ENCODE measurements around the gene OVOL2. TPM values are rescaled to one million over a fixed set of nuclear protein-coding genes. Genes with fewer than 3 reads are reported as not detected.
A peak's percentile ranks its signal among the peaks of the same experiment; 100 is the strongest.
"Not testable (repeated sequence)": the region's sequence is repeated elsewhere in the genome, so short reads cannot be mapped to it uniquely, and the experiment has no call there.

The OVOL2 gene
- total RNA-seq = 10 to 100 TPM in 2 of 4 donors, 1 to 10 TPM in 2; 8.1 to 14.7 (median 9.4) TPM

DNA sequence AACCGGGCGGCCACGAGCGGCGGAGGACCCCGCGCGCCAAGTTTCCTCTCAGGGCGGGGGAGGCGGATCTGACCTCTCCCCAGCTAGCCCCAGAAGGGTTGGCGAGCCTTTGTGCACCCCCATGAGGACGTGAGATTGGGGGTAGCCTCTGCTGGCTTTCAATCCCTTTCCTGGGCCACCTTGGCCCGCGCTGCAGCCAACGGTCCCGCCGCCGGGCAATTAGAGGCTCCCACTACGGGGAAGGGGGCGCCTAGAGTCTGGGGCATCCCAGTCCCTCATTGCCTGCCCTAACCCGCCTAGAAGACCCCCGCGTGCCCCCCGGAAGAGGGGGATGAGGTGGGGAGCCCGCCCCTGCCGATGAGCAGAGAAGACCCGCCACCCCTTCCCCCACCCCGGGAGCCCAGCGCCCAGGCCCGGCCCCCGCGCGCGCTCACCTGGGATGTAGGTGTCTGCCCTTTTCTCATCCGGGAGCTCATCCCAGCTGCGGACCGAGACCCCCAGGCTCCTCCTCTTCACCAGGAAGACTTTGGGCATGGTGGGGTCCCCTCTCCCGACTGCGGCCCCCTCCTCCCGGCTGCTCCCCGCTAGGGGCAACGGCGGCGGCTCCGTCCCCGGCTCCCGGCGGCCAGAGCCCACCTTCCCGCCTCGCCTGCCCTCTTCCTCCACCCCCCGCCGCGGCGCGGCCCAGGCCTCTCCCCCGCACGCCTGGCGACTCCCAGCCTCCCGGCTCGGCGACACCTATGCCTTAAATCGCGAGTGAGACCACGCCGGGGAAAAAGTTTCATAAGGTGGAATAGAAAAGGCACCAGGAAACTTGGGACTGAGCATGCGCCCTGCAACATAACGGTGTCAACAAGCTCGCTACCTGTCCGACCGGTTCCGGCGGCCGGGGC is at the start of gene OVOL2:
TSS of gene OVOL2 (minus strand) at position 816 of the 893 bp plus-strand sequence. CDS start at position 534, 282 bp downstream.
- peak within 1 kb of the TSS; percentile 63 to 70 (median 66) for H3K4me3 ChIP-seq
- no peak for DNase-seq
- no peaks in the 10 kb centered on the region for H3K9me3 ChIP-seq
- intact Hi-C loops (cut with DNase I) = no loop called here
- peaks cover 0 to 96% (median 3%) of the 10 kb centered on the region in 4 donors for H3K27me3 ChIP-seq
- 2 to 4% methylated on average over 8 to 21 of the region's 73 CpGs for WGBS, 2 donors
- peaks cover 17 to 60% (median 30%) of the 10 kb centered on the region in 3 donors for H3K4me1 ChIP-seq
- peak in 1 of 4 donors; percentile 17 for TF ChIP-seq POLR2A (IDR thresholded peaks at IDR 0.05)
- TF ChIP-seq, protein P1, sequence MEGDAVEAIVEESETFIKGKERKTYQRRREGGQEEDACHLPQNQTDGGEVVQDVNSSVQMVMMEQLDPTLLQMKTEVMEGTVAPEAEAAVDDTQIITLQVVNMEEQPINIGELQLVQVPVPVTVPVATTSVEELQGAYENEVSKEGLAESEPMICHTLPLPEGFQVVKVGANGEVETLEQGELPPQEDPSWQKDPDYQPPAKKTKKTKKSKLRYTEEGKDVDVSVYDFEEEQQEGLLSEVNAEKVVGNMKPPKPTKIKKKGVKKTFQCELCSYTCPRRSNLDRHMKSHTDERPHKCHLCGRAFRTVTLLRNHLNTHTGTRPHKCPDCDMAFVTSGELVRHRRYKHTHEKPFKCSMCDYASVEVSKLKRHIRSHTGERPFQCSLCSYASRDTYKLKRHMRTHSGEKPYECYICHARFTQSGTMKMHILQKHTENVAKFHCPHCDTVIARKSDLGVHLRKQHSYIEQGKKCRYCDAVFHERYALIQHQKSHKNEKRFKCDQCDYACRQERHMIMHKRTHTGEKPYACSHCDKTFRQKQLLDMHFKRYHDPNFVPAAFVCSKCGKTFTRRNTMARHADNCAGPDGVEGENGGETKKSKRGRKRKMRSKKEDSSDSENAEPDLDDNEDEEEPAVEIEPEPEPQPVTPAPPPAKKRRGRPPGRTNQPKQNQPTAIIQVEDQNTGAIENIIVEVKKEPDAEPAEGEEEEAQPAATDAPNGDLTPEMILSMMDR (IDR thresholded peaks at IDR 0.05) = no peak
- H3K36me3 ChIP-seq = no peaks in the 10 kb centered on the region
- peak within 1 kb of the TSS; percentile 80 to 93 (median 89) for H3K27ac ChIP-seq

- DNase-seq = no peak
- WGBS, 2 donors = 53 to 63% methylated on average over 1 of the region's 1 CpG
- H3K27ac ChIP-seq = no peak overlapping the region
These were observed 45.8 kb upstream of the OVOL2 start for GRCh38 chr20:18103497-18103896.

DNA sequence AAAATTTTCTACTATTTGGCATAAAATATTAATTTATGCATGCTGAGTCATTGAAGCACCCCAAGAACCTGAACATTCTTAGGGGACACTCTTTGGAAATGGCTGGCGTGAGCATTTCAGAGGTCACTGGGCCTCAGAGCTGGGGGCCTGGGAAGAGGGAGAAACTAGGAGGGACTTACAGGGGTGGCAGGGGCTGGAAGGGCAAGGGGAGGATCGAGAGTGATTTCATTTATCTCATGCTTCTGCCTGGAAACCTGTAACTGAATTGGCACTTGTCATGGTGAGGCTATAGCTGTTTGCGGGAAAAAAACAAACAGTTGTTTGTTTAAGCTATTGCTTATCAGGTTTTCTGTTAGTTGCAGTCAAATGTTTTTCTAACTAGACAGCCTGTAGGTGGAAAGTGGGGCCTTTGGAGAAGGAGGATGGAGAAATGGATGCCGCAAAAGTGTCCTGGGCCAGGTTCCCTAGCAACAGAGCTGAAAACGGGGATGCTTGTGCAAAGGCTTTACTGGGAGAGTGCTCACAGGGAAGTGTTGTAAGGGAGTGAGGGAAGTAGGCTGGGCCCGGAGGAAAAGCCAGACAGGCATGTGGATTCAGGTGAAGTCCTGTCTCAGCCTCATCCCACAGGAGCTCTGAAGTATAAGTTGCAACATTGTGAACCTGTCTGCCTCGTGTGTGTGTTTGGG is 43.6 kb upstream of the OVOL2 start:
- H3K27ac ChIP-seq = no peak overlapping the region
- intact Hi-C loops (cut with DNase I) = no loop called here
- peaks cover 0 to 14% (median 0%) of the 10 kb centered on the region in 4 donors for H3K27me3 ChIP-seq
- H3K4me3 ChIP-seq = no peak overlapping the region
- TF ChIP-seq POLR2A (IDR thresholded peaks at IDR 0.05) = no peak
- TF ChIP-seq, protein P1 (IDR thresholded peaks at IDR 0.05) = no peak
- DNase-seq = no peak
- 37 to 57% methylated on average over 7 of the region's 7 CpGs for WGBS, 2 donors
- no peaks in the 10 kb centered on the region for H3K36me3 ChIP-seq
- no peaks in the 10 kb centered on the region for H3K4me1 ChIP-seq
- H3K9me3 ChIP-seq = no peaks in the 10 kb centered on the region

More at GRCh38 chr20:18103497-18103896, 45.8 kb upstream of the OVOL2 start:
- Histone ChIP-seq H3K27me3 (peaks cover 0 to 14% (median 0%) of the 10 kb centered on the region in 4 donors), H3K36me3 (no peaks in the 10 kb centered on the region), H3K4me1 (no peaks in the 10 kb centered on the region), H3K4me3 (no peak overlapping the region), H3K9me3 (no peaks in the 10 kb centered on the region)
- TF ChIP-seq, protein P1 (IDR thresholded peaks at IDR 0.05) = no peak
- TF ChIP-seq POLR2A (IDR thresholded peaks at IDR 0.05) = no peak
- intact Hi-C loops (cut with DNase I) = no loop called here

- peaks cover 0 to 14% (median 0%) of the 10 kb centered on the region in 4 donors for H3K27me3 ChIP-seq
- H3K4me1 ChIP-seq; H3K36me3 ChIP-seq; H3K27ac ChIP-seq; H3K4me3 ChIP-seq; intact Hi-C loops (cut with DNase I); H3K9me3 ChIP-seq; DNase-seq: not testable (repeated sequence)
- WGBS, 2 donors = 93% methylated on average over 8 to 10 of the region's 11 CpGs
These were observed 42.9 kb upstream of the OVOL2 start for GRCh38 chr20:18100569-18100968.

- WGBS, 2 donors = 63 to 67% methylated on average over 5 of the region's 5 CpGs
- H3K27me3 ChIP-seq = no peaks in the 10 kb centered on the region
- DNase-seq = no peak
- intact Hi-C loops (cut with DNase I) = no loop called here
- H3K4me3 ChIP-seq = no peak overlapping the region
- no peaks in the 10 kb centered on the region for H3K36me3 ChIP-seq
- no peak overlapping the region for H3K27ac ChIP-seq
- no peaks in the 10 kb centered on the region for H3K4me1 ChIP-seq
- TF ChIP-seq POLR2A (IDR thresholded peaks at IDR 0.05) = no peak
- TF ChIP-seq, protein P1 (IDR thresholded peaks at IDR 0.05) = no peak
- no peaks in the 10 kb centered on the region for H3K9me3 ChIP-seq
These were observed 36.5 kb upstream of the OVOL2 start for GRCh38 chr20:18094191-18094590.

All from esophagus squamous epithelium (tissue), 5 donors.